Daoy (cell line): ENCODE measurements around the gene ARL6IP5. TPM values are rescaled to one million over a fixed set of nuclear protein-coding genes. Genes with fewer than 3 reads are reported as not detected.

ENCODE experiments used
- DNase-seq: peaks from one replicate; pipeline ENCODE4 v3.0.0-alpha.2; 2015; ENCODE audit warnings: low read depth
- total RNA-seq: library from RNA; depleted of rRNA; stranded (reverse); fragments of >200 nt; shearing (Covaris generic); gene quantifications from 2 replicates; pipeline ENCODE4 v1.2.3, GENCODE V29; 2014

ARL6IP5 gene
- total RNA-seq, 1 experiment from 2014 or later = 36.2 TPM

GRCh38 chr3:69116162-69116561 is 31.4 kb downstream of the ARL6IP5 start:
- no peak for DNase-seq

GRCh38 chr3:69116897-69117296 is 32.2 kb downstream of the ARL6IP5 start:
- DNase-seq = no peak

DNA sequence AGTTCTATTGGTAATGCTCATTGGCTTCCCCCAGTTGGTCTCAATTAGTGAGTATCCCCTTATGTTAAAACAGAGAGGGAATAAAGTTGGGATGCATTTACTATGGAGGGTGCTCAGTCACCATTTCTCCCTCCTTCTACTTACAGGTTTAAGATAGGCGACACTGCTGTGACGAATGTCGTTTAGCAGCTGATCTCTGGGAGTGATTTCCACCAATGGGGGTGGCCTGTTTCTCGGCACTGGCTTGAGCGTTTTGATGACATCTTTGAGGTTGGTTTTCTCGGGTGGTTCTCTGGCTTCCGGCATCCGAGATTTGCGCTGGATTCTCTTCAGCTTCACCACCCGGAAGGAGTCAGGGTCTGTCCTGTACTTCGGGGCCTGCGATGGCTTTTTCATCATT is 33.8 kb downstream of the ARL6IP5 start:
- no peak for DNase-seq

DNA sequence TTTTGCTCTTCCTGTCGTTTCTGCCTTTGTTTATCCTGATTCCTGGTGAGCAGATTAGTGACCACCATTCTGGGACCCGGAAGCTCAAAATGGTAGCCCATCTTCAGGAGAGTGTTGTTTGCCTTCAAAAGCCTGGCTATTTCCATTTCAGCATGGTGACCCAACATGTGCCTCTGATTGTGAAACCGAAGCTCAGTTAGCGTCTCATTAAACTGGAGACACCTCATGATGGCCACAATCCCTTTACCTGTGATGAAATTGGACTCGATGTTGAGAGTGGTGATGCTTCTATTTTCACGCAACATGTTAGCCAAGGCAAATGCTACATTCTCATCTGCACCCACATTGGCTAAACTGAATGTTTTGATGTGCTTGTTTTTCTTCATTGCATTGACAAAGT is 34.4 kb downstream of the ARL6IP5 start:
- no peak for DNase-seq

- no peak for DNase-seq
Measured at GRCh38 chr3:69119681-69120080, 34.9 kb downstream of the ARL6IP5 start.

DNA sequence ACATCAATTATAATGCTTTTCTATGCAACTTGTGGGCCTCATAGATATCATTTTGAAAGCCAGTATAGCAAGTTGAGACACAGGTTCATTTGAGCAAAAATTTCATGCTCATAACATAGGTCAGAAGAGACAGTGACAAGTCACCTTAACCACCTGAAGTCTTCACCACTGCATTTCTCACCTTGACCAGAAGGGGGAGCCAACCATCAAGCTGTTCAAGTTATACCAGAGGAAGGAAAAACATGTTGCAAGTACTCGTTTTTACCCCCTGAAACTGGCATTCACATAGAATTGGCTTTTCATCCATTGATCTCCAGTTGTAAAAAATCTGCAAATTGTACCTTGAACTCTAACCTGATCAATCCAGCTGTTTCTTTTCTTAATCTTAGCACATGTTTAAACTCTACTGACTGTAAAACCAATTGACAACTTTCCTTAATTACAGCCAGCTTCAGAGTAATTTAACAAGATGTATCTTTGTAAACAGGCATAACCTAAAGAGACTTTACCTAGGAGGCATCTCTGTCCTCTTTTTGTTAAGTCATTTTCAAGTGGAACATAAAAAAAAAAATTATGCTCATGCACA is 36.2 kb downstream of the ARL6IP5 start:
- DNase-seq = peak; percentile 68

DNA sequence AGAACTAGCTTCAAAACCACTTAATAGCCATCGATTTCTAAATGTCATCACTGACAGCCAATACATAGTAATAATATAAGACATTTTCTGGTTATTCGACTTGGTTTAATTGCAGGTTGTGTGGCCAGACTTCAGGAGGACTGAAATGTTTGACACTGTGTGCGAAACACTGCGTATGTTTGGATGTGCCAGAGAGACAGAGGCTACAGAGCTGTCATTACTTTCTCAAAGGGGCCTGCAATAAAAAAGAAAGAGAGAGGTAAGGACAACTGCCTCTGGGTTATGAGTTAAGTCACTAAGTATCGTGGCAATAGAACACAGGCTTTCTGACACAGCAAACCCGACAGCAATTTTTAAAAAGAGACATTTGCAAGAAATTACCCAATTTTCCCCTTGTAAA is 36.8 kb downstream of the ARL6IP5 start:
- no peak for DNase-seq

GRCh38 chr3:69121950-69122349 is 37.2 kb downstream of the ARL6IP5 start:
- no peak for DNase-seq

GRCh38 chr3:69122403-69122802 is 37.7 kb downstream of the ARL6IP5 start, which contains the start of gene LMOD3:
Gene LMOD3 (minus strand): TSS chr3:69122595. CDS start chr3:69122386, 209 bp downstream.
- no peak for DNase-seq

DNA sequence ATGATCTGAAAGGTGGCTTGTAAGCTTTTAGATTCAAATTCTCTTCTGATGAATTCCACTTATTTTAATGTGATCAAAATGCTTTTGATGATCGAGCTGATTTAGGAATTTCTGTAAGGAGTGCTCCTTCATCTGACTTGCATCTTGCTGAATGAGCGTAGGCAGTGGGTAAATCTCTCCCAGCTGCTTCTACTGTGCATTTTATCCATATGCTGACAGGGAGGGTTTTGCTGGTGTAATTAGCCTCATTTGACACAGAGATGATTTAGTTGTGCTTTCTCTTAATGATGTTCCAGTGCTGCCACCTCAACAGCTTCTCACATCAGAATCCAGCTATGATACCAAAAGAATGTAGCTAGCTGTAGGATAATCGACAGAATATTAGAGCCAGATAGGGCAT is 41.5 kb downstream of the ARL6IP5 start:
- no peak for DNase-seq

DNA sequence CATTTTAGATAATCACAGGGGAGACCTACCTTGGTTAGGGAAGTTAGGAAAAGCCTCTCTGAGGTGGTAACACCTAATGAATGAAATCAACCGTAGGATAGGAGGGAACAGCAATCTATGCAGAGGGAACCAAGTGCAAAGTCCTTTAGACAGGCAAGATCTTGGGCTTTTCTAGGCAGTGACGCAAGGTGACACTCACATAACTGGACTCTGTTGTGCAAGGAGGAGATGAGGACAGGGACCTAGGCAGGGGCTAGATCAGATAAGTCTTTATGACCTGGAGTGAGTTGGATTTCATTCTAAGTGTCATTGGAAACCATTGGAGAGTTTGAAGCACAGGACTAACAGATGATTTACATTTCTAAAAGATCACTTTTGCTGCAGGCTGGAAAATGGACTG is 42.3 kb downstream of the ARL6IP5 start:
- DNase-seq = no peak

GRCh38 chr3:69128509-69128908 is 43.8 kb downstream of the ARL6IP5 start:
- DNase-seq = no peak

GRCh38 chr3:69129531-69129930 is 44.8 kb downstream of the ARL6IP5 start:
- no peak for DNase-seq

DNA sequence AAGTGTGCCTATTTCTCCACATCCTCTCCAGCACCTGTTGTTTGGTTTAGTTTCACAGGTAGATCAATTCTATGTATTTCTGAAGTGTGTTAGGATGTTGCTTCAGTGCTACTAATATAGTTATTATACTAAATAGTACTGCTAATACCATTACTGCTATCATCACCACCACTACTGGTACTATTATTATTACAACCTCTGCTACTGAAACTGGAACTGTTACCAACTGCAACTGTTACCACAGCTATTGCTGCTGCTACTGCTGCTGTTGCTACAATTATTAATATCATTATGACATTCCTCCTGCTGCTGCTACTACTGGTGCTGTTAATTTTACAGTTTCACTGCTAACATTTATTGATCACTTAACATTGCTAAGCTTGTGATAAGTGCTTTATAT is 46.0 kb downstream of the ARL6IP5 start:
- DNase-seq = no peak

- DNase-seq = no peak
Measured at GRCh38 chr3:69137005-69137404, 52.3 kb downstream of the ARL6IP5 start.

- no peak for DNase-seq
Measured at GRCh38 chr3:69137412-69137811, 52.7 kb downstream of the ARL6IP5 start.

DNA sequence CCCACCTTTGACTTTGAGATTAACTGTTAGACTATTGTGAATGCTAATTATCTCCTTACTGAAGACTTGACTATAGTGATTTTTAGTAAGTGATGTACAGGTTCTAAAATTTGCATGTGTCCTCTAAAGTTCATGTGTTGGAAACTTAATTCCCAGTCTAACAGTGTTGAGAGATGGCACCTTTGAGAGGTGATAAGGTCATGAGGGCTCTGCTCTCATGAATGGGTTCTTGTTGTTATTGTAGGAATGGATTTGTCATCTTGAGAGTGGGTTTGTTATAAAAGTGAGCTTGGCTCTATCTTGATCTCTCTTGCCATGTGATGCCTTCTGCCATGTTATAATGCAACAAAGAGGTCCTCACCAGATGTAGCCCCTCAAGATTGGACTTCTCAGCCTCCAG is 56.6 kb downstream of the ARL6IP5 start:
- DNase-seq = no peak

- no peak for DNase-seq
Measured at GRCh38 chr3:69142090-69142489, 57.4 kb downstream of the ARL6IP5 start.

- no peak for DNase-seq
Measured at GRCh38 chr3:69142797-69143454, 58.2 kb downstream of the ARL6IP5 start.

DNA sequence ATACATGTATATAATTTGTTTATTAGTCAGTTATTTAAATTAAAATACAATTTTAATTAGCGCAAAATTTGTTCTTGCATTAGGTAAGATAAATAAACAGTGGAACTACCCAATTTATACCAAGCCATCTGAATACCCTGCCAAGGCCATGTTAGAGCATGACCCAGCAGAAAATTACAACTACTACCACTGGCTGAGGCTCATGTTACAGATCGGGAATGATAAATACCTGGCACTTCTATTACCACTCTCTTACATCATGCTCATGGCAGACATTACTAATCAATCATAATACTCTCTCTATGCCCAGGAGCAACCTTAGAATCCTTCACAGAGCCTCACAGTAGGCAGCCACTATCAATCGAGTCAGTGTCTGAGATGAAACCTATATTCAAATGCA is 58.9 kb downstream of the ARL6IP5 start:
- peak; percentile 14 for DNase-seq

GRCh38 chr3:69144631-69145245 is 60.0 kb downstream of the ARL6IP5 start:
- DNase-seq = no peak

DNA sequence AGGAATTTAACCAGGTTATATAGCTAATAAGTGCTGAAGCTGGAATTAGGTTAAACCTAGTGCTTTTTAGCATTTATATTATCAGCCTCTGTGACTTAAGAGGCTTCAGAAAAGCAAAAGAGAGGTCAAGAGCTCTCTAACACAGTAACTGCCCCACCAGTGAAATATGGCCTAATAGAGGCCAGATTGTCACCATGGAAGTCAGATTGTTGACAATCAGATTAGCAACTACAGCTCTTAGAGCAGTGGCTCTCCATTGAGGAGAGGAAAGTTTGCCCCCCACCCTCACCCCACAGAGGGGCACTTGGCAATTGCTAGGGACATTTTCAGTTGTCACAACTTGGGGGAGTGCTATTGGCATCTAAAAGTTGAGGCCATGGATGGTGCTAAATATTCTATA is 61.0 kb downstream of the ARL6IP5 start:
- DNase-seq = no peak

DNA sequence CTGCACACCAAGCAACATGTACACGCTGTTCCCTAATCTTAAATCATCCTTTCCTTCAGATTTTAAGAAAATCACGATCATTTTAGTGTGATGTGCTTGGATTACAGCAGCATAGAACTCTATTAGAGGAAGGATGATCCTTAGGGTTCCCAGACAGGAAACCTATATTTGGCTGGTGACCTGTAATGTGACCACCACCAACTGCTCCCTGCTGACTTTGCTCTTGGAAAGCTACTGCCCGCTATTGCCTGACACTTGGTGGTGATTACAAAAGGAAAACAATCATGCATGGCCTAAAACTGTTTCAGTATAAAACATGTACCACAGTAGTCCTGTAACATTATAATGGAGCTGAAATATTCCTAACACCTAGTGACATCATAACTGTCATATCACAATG is 64.8 kb downstream of the ARL6IP5 start:
- DNase-seq = no peak
